HepG2 (cell line): ENCODE results near the gene NIFK. TPM values are rescaled to one million over a fixed set of nuclear protein-coding genes. Genes with fewer than 3 reads are reported as not detected.

Source experiments
- CERS6 ChIP-seq: sonication (generic); formaldehyde crosslinking; IDR thresholded peaks from 2 replicates; pipeline ENCODE4 v1.5.0; 2020; ENCODE audit warnings: missing genetic modification reagents
- ELF4 ChIP-seq: sonication (generic); formaldehyde crosslinking; IDR thresholded peaks from 2 replicates; pipeline ENCODE4 v1.5.0; 2020; ENCODE audit warnings: missing genetic modification reagents, mild to moderate bottlenecking, moderate library complexity, borderline replicate concordance
- ETV5 ChIP-seq: IDR thresholded peaks from 2 replicates; pipeline ENCODE4 v1.6.1; 2018; ENCODE audit warnings: missing biosample characterization, missing genetic modification reagents, inconsistent platforms, borderline replicate concordance
- FOXJ3 ChIP-seq: sonication (generic); formaldehyde crosslinking; IDR thresholded peaks from 2 replicates; pipeline ENCODE4 v1.4.0; 2020; ENCODE audit warnings: missing genetic modification reagents, mild to moderate bottlenecking, borderline replicate concordance
- MNT ChIP-seq: fragments of 450-650 bp; IDR thresholded peaks from 2 replicates; pipeline ENCODE4 v1.6.1; 2016
- PAX8 ChIP-seq: sonication (generic); formaldehyde crosslinking; IDR thresholded peaks from 2 replicates; pipeline ENCODE4 v1.8.0; 2022; ENCODE audit warnings: mild to moderate bottlenecking, missing genetic modification reagents, borderline replicate concordance
- PRMT3 ChIP-seq: sonication (generic); formaldehyde crosslinking; IDR thresholded peaks from 2 replicates; pipeline ENCODE4 v1.8.1; 2022; ENCODE audit warnings: low read depth, mild to moderate bottlenecking, moderate library complexity, missing genetic modification reagents, borderline replicate concordance
- PRPF4 ChIP-seq: fragments of 200-400 bp; formaldehyde crosslinking; IDR thresholded peaks from 2 replicates; pipeline ENCODE4 v1.6.1; 2016; ENCODE audit warnings: low read length, low read depth; ENCODE audit not compliant: poor library complexity, severe bottlenecking
- SNRNP70 ChIP-seq: fragments of 200-400 bp; formaldehyde crosslinking; IDR thresholded peaks from 2 replicates; pipeline ENCODE4 v1.6.1; 2017; ENCODE audit warnings: mild to moderate bottlenecking, low read depth, low read length, moderate library complexity
- XRCC5 ChIP-seq: fragments of 200-400 bp; formaldehyde crosslinking; optimal IDR thresholded peaks from 2 replicates; pipeline ENCODE3; 2017; ENCODE audit warnings: mild to moderate bottlenecking, low read length
- ZBTB39 ChIP-seq: sonication (generic); formaldehyde crosslinking; IDR thresholded peaks from 2 replicates; pipeline ENCODE4 v1.5.0; 2020; ENCODE audit warnings: missing genetic modification reagents
- ZBTB46 ChIP-seq: sonication (generic); formaldehyde crosslinking; IDR thresholded peaks from 2 replicates; pipeline ENCODE4 v1.4.0; 2020; ENCODE audit warnings: mild to moderate bottlenecking, missing genetic modification reagents, borderline replicate concordance
- ZNF761 ChIP-seq: sonication (generic); formaldehyde crosslinking; conservative IDR thresholded peaks from 2 replicates; pipeline ENCODE4 v1.4.0; 2020; ENCODE audit warnings: mild to moderate bottlenecking, missing genetic modification reagents
- polyA plus RNA-seq, 8 experiments: library from polyadenylated mRNA; depleted of rRNA in 3 of 8; stranded (reverse) in 7 of 8; unstranded in 1 of 8; fragments of >200 nt; fragmentation: Illumina TruSeq in 4 of 8; extraction: Trizol in 4 of 8; gene quantifications; 2 replicates each; pipeline versions ENCODE4 v1.2.1 to v1.2.3, GENCODE V29; 2011 to 2016; ENCODE audit warnings: low read depth in 4 of 8, missing spikeins in 1 of 8, mixed read lengths in 1 of 8; ENCODE audit not compliant: insufficient read depth in 1 of 8
- total RNA-seq, 5 experiments: library from RNA; depleted of rRNA; stranded (reverse); fragments of >200 nt; fragmentation: Illumina TruSeq; extraction: Trizol; gene quantifications; 2 replicates each; pipeline ENCODE4 v1.2.3, GENCODE V29; 2016; ENCODE audit warnings: low read depth in 1 of 5
- TF ChIP-seq, protein P1 (sequence below): sonication (generic); formaldehyde crosslinking; IDR thresholded peaks from 2 replicates; pipeline ENCODE4 v1.4.0; 2020; ENCODE audit warnings: mild to moderate bottlenecking, missing genetic modification reagents
- TF ChIP-seq, protein P2 (sequence below): IDR thresholded peaks from 2 replicates; pipeline ENCODE4 v1.6.1; 2016; ENCODE audit warnings: low read depth, borderline replicate concordance

NIFK gene
- total and polyA plus RNA-seq, 2 of the 13 experiments (the other 11 are each of a cell fraction or from before 2014, with no cell fraction given), result 19.6 to 105 TPM

- TF ChIP-seq, protein P1, sequence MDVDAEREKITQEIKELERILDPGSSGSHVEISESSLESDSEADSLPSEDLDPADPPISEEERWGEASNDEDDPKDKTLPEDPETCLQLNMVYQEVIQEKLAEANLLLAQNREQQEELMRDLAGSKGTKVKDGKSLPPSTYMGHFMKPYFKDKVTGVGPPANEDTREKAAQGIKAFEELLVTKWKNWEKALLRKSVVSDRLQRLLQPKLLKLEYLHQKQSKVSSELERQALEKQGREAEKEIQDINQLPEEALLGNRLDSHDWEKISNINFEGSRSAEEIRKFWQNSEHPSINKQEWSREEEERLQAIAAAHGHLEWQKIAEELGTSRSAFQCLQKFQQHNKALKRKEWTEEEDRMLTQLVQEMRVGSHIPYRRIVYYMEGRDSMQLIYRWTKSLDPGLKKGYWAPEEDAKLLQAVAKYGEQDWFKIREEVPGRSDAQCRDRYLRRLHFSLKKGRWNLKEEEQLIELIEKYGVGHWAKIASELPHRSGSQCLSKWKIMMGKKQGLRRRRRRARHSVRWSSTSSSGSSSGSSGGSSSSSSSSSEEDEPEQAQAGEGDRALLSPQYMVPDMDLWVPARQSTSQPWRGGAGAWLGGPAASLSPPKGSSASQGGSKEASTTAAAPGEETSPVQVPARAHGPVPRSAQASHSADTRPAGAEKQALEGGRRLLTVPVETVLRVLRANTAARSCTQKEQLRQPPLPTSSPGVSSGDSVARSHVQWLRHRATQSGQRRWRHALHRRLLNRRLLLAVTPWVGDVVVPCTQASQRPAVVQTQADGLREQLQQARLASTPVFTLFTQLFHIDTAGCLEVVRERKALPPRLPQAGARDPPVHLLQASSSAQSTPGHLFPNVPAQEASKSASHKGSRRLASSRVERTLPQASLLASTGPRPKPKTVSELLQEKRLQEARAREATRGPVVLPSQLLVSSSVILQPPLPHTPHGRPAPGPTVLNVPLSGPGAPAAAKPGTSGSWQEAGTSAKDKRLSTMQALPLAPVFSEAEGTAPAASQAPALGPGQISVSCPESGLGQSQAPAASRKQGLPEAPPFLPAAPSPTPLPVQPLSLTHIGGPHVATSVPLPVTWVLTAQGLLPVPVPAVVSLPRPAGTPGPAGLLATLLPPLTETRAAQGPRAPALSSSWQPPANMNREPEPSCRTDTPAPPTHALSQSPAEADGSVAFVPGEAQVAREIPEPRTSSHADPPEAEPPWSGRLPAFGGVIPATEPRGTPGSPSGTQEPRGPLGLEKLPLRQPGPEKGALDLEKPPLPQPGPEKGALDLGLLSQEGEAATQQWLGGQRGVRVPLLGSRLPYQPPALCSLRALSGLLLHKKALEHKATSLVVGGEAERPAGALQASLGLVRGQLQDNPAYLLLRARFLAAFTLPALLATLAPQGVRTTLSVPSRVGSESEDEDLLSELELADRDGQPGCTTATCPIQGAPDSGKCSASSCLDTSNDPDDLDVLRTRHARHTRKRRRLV (CRISPR knock-in tag), result no peak
- TF ChIP-seq CERS6 (CRISPR knock-in tag) (no peak), ETV5 (CRISPR knock-in tag) (peak; percentile 36; the same call in 1 of the 2 replicates), PRPF4 (no peak), ZBTB39 (CRISPR knock-in tag) (no peak), ZBTB46 (no peak), MNT (no peak), SNRNP70 (no peak), XRCC5 (peak; percentile 45), PAX8 (CRISPR knock-in tag) (no peak), ZNF761 (CRISPR knock-in tag) (no peak), PRMT3 (no peak), FOXJ3 (CRISPR knock-in tag) (no peak), ELF4 (CRISPR knock-in tag) (no peak)
- TF ChIP-seq, protein P2, sequence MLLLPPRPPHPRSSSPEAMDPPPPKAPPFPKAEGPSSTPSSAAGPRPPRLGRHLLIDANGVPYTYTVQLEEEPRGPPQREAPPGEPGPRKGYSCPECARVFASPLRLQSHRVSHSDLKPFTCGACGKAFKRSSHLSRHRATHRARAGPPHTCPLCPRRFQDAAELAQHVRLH (CRISPR knock-in tag), result no peak
Measured at GRCh38 chr2:121699421-121700333, 37.0 kb downstream of the NIFK start (continued).
